B cell (primary cell): ENCODE data around the gene ARL16.

Experiments used
- CTCF ChIP-seq: fragments of 200-600 bp; IDR thresholded peaks from one replicate; pipeline ENCODE4 v1.8.0; 2022; ENCODE audit warnings: antibody characterized with exemption, mild to moderate bottlenecking
- EZH2 ChIP-seq: IDR thresholded peaks from 2 replicates; pipeline ENCODE4 v1.6.1; 2012; ENCODE audit warnings: borderline replicate concordance, low read depth, mild to moderate bottlenecking, moderate library complexity, low read length; ENCODE audit not compliant: insufficient read depth, poor library complexity, severe bottlenecking

- TF ChIP-seq CTCF (no peak), EZH2 (no peak)
These were observed 25.2 kb upstream of the ARL16 start for GRCh38 chr17:81708739-81709185.
